GM12874 (cell line): Measurements from ENCODE around the gene TOM1L2.

Source experiments
- TF ChIP-seq, protein P1 (sequence below): IDR thresholded peaks from 2 replicates; pipeline ENCODE4 v1.5.1; 2011; ENCODE audit warnings: low read depth, mild to moderate bottlenecking, control low read depth, low read length, moderate library complexity; ENCODE audit not compliant: insufficient read depth

Gene TOM1L2

DNA sequence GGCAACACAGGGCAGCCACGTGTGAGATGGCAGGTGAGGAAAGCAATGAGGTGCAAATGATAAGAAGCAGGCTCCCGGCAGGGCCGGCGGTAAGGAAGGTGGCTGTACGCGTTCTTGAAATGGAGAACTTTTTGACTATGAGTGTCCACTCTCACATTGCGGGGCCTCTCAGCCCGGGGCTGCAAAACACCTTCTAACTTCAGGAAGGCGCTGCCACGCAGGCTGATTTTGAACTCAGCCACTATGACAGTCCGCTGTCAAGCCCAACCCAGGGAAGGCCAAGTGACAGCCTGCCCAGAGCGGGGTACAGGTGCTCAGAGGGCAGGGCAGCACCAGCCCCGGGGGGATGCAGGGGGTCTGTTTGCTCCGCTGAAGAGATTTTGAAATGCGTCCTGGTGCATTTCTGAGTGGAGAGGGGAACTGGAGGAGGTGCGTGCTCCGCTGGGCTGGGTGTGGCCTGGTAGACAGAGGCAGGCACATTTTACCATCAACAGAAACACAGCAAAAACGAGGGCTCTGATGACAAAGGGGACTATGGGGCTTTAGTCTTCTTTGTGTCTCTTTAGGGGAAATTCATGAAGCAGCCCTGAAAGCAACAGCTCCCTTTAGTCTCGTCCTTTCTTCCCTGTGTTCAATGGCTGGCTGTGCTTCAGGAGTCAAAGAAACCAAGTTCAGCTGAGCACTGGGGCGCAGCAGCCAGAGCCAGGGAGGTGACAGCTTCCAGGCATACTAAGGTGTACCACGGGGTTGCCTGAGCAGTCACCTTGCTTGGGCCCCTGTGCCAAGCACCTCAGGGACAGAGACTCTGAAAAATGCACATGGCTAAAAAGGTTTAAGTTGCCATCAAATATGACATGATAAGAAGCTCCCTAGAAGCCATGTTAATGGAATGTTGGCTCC, 120.8 kb downstream of the TOM1L2 start:
- TF ChIP-seq, protein P1, sequence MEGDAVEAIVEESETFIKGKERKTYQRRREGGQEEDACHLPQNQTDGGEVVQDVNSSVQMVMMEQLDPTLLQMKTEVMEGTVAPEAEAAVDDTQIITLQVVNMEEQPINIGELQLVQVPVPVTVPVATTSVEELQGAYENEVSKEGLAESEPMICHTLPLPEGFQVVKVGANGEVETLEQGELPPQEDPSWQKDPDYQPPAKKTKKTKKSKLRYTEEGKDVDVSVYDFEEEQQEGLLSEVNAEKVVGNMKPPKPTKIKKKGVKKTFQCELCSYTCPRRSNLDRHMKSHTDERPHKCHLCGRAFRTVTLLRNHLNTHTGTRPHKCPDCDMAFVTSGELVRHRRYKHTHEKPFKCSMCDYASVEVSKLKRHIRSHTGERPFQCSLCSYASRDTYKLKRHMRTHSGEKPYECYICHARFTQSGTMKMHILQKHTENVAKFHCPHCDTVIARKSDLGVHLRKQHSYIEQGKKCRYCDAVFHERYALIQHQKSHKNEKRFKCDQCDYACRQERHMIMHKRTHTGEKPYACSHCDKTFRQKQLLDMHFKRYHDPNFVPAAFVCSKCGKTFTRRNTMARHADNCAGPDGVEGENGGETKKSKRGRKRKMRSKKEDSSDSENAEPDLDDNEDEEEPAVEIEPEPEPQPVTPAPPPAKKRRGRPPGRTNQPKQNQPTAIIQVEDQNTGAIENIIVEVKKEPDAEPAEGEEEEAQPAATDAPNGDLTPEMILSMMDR, result no peak

DNA sequence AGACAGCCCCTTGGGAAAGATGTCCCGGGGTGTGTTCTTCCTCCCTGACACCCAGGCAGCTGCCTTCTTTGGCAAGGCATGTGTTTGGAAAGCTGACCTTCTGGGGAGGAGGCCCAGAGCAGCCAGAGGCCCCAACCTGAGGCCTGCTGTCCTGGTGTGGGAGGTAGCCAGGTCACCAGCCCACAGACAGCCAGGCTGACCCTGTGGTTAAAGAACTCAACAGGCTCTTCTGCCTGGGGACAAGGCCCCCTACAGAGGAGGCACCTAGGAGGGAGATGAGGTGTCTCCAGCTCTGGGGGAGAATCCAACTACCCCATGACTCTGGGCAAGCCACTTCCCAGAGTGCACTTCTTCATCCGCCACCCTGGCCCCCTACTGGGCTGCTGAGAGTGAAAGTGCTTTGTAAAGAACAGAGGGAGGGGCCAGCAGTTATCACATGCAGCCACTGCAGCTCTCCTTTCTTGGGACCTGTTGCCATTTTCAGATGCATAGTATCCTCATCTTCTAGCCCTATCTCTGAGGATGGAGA, 122.3 kb downstream of the TOM1L2 start:
- TF ChIP-seq, protein P1, result peak; percentile 42; the same call in 1 of the 2 replicates

DNA sequence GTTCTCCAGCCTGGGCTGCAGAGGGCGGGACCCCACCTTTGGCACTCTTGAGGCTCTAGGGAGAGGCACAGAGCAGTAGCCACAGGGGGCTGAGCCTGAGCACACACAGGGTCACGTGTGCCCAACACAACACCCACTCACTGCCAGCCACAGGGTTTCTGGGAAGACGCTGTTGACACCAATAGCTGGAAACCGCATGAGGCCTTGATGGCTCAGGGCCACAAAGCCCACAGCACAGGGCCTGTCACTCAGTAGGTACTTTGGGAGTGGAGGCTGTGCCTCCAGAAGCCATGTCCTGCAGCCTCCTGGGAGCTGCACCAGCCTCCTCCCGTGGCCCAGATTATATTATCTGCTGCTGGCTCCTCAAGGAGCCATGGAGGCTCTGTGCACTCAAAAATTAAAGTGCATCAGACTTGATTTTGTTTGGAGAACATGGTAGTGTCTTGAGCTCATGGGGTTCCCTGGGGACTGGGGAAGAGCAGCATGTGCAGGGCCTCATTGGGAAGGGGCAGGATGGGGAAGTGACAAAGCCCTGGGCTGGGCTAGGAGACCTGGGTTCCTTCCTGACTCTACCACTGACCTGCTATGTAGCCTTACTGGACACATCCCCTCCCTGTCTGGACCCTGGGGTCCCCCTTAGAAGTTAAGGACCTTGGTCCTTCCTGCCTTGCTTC, 122.9 kb downstream of the TOM1L2 start:
- TF ChIP-seq, protein P1, result no peak

DNA sequence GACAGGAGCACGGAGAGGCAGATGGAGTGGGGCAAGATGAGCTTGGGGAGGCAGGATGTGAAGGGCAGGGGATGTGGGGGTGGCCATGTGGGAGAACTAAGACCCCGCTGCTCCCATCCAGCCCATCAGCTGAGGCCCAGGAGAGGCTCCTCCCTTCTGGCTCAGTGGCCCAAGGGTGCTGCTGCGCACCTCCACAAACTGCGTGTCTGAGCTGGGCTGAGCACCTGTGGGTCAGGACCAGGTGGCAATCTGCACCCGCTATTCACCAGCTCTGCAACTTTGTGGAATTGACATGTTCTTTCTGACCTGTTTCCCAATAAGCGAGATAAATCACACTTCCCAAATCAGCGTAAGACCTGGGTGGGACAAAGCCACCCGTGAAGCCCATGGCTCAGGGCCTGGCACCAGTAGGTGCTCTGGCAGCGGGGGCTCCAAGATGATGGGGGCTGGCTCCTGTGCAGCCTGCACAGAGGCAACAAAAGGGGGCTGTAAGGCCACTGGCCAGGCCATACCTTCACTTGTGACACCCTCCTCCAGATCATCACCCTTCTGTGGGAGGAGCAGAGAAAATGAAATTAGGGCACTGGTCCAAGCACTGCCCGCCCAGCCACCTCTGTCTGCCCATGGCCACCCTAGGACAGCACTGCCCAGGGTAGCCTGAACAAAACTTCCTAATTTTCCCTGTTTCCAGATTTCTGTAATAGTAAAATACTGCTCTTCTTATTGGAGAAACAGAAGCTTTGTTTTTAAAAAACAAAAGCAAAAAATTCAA, 123.7 kb downstream of the TOM1L2 start:
- TF ChIP-seq, protein P1, result no peak

DNA sequence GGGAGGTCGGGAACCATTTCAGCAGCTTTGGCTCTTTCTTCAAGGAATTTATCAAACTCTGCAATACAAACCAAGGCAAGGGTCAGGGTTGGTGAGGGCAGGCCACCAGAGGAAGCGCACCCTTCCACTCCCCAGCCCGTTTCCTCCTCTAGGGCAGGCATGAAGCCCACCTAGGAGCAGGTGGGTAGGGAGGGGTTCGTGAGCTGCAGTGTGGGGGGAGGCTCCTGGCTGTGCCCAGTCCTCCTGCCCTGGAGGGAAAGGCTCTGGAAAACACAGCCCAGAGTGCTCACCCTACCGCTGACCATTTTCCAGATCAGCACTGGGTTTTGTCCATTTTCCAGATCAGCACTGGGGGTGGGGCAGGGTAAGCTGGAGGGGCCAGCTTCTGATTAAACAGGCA, 124.5 kb downstream of the TOM1L2 start:
- TF ChIP-seq, protein P1, result no peak

DNA sequence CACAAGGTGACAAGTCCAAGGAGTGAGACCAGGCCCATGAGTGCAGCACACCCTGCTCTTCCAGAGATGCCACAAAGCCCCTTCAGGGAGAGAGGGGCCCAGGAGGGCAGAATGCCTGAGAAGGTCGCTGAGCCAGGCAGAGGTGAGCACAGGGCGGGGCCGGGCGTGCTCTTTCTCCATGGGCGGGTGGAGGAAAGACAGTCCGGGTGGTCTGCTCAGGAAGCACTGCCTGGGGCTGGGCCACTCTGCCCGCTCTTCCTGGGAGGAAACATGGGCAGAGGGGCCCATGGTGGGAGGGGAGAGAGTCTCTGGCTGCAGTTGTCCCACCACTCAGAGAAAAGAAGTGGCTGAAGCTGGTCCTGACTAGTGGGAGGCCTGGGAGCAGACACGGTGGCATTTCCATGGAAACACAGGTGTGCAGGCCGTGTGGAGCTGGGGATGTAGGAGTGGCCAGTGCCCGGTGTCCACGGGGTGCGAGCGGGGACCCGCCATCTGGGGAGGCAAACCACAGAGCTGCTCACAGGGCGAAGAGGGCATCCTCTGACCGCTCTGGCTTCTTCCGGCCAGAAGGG, 125.0 kb downstream of the TOM1L2 start:
- TF ChIP-seq, protein P1, result no peak
